ENCODE data around the gene BMPR1A.
"Not testable (repeated sequence)": the region's sequence is repeated elsewhere in the genome, so short reads cannot be mapped to it uniquely, and the experiment has no call there.

Gene BMPR1A

GRCh38 chr10:86849181-86849894, 92.9 kb downstream of the BMPR1A start:
- no peak for DNase-seq (ENCODE audit: low read depth)

DNA sequence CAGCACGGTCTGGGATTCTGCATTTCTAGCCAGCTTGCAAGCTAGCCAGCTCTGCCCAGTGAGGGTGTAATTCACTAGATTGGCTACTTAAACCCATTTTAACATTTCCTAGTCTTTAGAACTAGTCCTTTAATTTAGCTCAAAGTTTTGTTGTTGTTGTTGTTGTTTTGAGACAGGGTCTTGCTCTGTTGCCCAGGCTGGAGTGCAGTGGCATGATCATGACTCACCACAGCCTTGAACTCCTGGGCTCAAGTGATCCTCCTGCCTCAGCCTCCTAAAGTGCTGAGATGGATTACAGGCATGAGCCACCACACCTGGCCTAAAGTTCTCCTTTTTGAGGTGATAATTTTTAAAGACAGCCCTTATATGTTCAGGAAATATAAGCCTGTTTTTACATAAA, 94.1 kb downstream of the BMPR1A start:
- no peak for DNase-seq (ENCODE audit: low read depth)

DNA sequence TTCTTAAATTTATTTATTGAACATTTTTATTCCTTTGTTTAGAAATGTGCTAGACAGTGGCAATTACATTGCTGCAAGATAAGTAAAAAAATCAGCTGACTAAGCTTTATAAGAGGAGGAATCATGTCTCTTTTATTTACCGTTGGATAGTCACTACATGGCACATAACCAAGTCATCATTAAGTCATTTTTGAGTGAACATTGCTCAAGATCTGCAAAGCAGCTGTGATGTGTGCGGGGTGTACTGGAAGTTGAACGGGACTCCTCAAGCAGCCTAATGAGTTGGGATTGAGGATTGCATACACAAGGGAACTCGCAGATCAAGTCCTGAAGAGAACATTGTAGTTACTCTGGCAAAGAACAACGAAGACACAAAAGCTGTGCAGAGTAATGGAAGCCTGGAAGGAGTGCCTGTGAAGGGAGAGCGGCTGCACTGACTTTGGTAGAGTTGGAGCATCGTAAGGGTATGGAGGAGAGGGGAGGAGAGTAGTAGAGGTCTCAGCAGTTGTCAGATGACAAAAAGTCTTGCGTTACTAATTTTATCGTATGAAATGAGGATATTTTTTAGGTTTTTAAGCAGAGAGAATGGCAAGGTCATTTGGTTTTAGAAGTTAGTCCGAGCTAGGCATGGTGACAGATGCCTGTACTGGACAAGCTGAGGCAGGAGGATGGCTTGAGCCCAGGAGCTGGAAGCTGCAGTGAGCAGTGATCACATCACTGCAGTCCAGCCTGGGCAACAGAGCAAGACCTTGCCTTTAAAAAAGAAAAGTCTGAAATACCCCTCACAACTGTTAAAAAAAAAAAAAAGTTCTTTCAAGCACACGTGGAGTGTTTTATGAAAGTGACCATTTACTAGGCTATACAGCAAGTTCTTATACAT, 95.1 kb downstream of the BMPR1A start:
- DNase-seq (ENCODE audit: low read depth): peak; percentile 75

DNA sequence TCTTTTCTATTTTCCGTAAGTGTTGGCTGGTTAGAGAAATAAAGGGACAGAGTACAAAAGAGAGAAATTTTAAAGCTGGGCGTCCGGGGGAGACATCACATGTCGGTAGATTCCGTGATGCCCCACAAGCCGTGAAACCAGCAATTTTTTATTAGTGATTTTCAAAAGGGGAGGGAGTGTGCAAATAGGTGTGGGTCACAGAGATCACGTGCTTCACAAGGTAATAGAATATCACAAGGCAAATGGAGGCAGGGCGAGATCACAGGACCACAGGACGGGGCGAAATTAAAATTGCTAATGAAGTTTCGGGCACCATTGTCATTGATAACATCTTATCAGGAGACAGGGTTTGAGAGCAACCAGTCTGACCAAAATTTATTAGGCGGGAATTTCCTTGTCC, 97.2 kb downstream of the BMPR1A start:
- not testable (repeated sequence) for DNase-seq (ENCODE audit: low read depth)

DNA sequence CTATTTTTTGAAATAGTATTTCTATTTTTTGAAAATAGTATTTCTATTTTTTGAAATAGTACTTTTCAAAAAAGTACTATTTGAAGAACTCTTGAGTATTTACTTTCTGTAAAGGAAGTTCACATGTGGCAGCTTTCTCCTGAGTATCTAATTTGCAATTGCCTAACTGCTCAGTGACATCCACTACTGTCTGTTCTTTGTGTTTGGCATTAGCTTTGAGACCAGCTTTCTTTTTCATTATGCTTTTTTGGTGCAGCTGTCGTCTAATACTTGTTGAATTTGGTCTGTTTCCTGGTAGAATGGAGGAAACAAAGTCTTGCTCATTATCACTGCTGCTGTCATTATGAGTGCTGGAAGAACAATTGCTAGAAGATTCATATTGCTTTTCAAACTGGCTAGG, 99.1 kb downstream of the BMPR1A start:
- DNase-seq (ENCODE audit: low read depth): no peak

- DNase-seq (ENCODE audit: low read depth): no peak
These were observed 99.7 kb downstream of the BMPR1A start for GRCh38 chr10:86856156-86856555.

DNA sequence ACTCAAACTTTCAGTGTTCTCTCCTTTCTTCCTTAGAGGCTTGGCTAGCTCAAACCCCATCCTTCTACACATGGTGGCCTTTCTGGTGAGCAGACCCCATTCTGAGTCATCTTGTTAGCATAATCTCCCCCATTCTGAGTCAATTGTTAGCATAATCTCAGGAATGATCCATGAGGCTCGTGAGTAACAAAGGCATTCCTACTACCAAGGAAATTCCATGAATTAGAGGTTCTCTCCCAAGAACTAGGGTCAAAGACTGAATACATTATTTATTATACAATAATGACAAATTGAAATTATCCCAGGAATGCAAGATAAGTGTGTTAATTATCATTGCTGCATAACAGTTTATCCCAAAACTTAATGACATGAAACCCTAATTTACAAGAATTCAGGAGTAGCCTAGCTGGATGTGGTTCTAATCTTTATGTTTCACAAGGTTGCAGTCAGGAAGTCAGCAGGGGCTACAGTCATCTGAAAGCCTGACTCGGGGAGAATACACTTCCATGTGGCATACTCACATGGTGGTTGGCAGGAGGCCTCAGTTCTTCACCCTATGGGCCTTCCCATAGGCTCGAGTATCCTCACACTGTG, 100.8 kb downstream of the BMPR1A start:
- no peak for DNase-seq (ENCODE audit: low read depth)

- DNase-seq (ENCODE audit: low read depth): no peak
These were observed 101.6 kb downstream of the BMPR1A start for GRCh38 chr10:86858011-86858410.

- no peak for DNase-seq (ENCODE audit: low read depth)
These were observed 104.9 kb downstream of the BMPR1A start for GRCh38 chr10:86861351-86861750.

GRCh38 chr10:86862373-86862772, 106.0 kb downstream of the BMPR1A start:
- no peak for DNase-seq (ENCODE audit: low read depth)

- DNase-seq (ENCODE audit: low read depth): no peak
These were observed 106.5 kb downstream of the BMPR1A start for GRCh38 chr10:86862786-86863483.

DNA sequence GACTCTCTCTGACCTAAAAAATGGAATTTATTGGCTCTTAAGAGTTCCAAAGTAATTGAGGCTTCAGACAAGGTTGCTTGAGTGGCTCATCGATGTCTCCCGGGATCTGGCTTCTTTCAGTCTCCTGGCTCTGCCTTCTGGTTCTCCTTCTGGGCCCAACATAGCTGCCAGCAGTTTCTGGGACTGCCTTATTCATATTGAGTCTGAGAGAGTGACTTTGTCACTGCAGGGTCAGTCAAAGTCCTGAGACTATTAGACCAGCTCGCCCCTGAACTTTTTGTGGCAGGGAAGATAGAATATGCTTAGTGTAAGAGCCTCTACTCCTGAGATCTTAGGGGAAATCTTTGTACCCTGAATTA, 107.0 kb downstream of the BMPR1A start:
- DNase-seq (ENCODE audit: low read depth): no peak

GRCh38 chr10:86865011-86865811, 108.8 kb downstream of the BMPR1A start:
- not testable (repeated sequence) for DNase-seq (ENCODE audit: low read depth)

DNA sequence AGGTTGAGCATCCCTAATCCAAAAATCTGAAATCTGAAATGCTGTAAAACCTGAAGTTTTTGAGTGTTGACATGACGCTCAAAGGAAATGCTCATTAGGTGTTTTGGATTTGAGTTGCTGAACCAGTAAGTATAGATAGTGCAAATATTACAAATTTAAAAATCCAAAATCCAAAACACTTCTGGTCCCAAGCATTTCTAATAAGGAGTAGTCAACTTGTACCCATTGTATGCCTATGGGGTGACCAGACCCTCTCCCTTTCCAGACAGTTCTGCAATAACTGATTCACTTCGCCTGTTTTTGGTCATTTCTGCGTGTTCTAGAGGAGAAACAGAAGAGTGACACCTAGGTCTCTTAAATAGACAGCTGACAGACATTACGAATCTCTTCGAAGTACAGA, 110.7 kb downstream of the BMPR1A start:
- DNase-seq (ENCODE audit: low read depth): no peak

DNA sequence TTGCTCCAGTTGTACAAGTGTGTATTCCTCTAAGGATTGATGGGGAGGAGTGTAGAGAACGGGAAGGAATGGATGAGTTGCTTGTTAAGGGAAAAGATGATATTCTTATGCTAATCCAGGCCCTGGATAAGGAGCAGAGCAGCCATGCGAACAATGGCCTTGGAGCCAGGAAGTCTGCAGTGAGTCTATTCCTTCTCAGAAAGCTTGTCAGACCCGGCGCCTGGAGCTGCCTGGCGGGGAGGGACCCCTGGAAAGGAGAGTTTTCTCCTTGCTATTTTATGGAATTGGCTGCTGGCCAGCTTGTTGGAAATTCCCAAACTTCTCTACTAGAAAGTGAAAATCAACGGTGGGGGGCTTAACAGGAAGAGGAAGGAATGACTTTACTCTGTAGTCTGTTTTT, 111.9 kb downstream of the BMPR1A start:
- no peak for DNase-seq (ENCODE audit: low read depth)

DNA sequence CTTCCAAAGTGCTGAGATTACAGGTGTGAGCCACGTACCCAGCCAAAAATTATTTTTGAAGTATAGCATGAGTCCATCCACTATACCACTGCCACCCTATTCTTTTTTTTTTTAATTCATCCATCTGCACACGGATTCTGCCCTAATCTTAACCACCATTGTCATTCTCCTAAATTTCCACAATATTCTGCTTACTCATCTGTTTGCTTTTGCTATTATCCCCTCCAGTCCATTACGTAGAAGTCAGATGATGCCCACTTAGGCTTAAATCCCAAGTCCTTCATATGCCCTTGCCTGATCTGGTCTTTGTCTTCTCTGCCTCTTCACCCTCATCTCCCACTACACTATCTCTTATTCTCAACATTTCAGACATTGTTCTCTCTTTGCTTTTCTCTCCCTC, 114.3 kb downstream of the BMPR1A start:
- DNase-seq (ENCODE audit: low read depth): no peak

GRCh38 chr10:86871563-86872183, 115.3 kb downstream of the BMPR1A start:
- no peak for DNase-seq (ENCODE audit: low read depth)

- no peak for DNase-seq (ENCODE audit: low read depth)
These were observed 116.3 kb downstream of the BMPR1A start for GRCh38 chr10:86872757-86873156.

GRCh38 chr10:86876748-86877147, 120.3 kb downstream of the BMPR1A start:
- DNase-seq (ENCODE audit: low read depth): no peak

- DNase-seq (ENCODE audit: low read depth): no peak
These were observed 122.7 kb downstream of the BMPR1A start for GRCh38 chr10:86878983-86879713.
